Measurements from ENCODE around the gene FOXM1.

The FOXM1 gene

DNA sequence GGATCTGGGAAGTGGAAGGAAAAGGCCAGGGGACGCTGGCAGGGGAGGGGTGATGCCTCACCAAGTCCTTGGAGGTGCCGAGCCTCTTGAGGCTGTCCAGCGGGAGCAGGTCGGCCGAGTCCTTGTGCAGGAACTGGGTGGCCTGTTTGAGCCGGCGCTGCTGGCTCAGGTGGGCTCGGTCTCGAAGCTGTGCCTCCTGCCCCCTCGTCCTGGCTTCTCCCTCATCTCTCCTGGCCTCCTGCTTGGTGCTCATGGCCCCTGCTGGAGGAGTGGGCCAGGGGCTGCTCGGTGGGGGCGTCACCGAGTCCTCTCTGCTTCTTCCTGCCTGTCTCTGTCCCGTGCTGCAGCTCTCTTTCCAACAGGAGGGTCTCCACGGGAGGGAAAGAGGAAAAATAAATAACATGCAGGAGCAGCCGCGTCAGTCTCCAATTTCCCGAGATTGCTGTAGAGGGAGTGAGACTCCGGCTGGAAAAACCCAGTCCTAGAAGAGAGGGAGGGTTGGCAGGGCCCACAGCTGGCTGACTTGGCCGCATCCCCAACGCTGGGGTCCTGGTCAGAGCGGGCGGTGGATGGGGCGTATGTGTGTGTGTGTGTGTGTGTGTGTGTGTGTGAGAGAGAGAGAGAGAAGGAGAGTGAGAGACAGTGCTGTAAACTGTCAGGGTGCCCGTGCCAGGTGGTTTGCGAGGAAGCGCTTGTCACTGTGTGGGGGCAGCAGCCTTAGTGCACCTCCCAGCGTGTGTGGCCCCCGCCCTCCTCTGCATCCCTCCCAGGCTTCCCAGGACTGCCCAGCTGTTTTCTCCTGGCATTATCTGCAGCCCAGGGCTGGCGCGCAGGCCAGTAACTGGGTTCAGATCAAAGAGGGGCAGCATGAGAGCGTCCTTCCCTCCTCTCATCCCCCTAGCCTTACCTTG is 42.1 kb downstream of the FOXM1 start, which contains the start of gene NRIP2:
Gene NRIP2 (minus strand): TSS at position 455 of the 911 bp plus-strand sequence. CDS start 52 bp downstream, at position 403.
- no peak for DNase-seq

GRCh38 chr12:2833810-2834209 is 43.2 kb downstream of the FOXM1 start:
- no peak for DNase-seq

DNA sequence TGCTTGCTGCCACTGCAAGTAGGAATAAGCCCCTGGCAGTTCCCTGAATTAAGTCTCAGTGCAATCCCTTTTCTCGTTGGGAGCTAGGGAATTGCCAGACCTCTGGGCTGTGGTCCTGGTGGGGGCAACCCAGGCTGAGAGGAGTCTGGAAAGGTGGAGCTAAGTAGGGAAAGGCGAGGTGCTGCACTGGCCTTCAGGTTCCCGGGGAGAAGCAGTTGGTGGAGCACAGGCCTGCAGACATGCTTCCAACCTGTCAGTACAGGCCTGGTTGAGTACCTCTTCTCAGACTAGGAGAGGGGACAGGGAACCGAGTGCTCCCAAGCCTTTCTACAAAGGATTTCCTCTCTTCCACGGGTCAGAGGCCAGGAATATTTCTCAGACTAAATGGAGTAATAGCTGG is 43.6 kb downstream of the FOXM1 start:
- no peak for DNase-seq

DNA sequence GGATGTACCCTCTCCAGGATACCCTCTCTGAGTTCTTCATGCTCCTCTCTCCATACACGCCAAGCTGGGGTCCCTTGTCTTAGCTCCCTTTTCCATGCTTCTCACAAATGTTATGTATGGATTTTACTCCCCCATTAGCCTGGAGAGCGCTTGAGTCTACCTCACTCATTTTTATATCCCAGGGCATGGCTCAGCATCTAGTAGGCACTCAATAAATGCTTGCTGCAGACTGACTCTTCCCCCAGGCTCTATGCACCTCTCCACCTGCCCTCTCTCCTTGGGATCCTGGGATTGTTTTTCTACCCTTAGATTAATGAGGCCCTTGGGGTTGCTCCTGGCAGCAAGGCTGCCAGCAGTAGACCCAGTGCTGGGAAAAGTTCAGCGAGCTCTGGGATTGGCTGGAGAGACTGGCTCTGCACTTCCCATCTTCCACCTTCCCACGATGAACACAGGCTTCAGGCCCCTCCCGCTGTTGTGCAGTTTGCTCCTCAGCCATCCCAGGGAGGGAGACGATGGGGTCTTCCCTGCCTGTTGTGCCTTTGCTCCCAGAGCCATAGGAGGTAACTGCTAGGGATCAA is 44.3 kb downstream of the FOXM1 start:
- no peak for DNase-seq

DNA sequence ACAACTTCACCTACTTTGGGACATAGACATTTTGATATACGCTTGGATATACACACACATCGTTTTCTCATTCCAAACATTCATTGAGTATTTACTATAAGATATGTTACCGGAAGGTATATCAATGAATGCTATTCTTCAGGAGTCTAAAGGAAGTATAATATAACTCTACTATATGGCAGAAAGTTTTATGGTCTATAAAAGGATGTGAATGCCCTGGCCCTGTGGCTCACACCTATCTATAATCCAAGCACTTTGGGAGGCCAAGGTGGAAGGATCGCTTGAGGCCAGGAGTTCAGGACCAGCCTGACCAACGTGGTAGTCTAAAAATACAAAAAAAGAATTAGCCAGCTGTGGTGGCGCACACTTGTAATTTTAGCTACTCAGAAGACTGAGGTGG is 47.7 kb downstream of the FOXM1 start:
- DNase-seq, result no peak

- DNase-seq, result no peak
Observed at GRCh38 chr12:2826721-2827515, 50.1 kb downstream of the FOXM1 start.

DNA sequence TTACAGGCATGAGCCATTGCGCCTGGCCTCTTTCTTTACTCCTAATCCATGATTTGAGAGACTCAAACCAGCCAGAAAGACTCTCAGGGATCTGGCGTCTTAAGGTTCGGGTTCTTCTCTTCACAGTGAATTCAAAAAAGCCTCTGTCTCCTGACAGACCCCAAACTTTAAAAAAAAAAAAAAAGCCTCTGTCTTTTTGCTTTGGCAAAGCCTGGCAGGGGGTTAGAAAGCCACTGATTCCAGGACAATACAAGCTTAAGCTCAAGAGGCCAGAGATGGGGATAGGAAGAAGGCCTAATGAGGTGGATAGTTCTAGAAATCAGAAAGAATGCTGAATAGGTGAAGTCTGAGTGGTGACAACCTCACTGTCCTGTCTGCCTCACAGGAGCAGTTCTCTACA is 50.9 kb downstream of the FOXM1 start:
- no peak for DNase-seq

- DNase-seq, result no peak
Observed at GRCh38 chr12:2825132-2825531, 51.8 kb downstream of the FOXM1 start.

DNA sequence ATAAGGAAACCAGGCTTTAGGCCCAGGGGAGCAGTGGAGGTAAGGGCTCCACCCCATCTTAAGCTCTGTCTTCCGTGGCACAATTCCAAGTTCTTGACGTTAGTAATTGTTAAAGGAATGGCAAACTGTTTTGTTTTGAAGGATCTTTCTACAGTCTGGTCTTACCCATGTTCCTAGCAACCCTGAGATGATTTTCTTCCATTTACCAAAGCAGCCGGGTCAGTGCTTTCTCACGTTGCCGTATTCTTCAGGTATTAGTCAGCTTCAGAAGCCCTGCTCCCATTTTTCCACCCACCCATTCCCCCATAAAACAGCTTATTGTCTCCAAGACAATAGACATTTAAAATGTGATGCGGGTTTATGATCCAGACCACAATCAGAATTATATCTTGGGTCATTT is 52.4 kb downstream of the FOXM1 start:
- no peak for DNase-seq

- no peak for DNase-seq
Observed at GRCh38 chr12:2823483-2823882, 53.5 kb downstream of the FOXM1 start.

DNA sequence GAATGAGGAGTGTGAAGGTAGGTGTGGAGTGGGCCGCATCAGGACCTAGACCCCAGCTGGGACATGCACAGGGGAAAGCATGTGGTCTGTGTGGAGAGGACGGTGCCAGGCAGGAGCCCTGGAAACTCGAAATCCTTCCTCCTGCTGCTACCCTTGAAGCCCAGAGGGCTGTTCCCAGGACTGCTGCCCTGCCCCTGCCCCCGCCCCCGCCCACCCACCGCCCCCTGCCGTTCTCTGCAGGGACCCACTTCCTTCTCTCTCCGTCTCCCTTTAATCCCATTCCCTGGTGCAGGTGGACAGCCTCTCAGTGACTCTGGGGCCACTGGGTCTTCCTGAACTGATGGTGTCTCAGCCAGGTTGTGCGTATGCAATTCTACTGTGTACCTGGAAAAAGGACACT is 56.5 kb downstream of the FOXM1 start:
- DNase-seq, result no peak

GRCh38 chr12:2819810-2820209 is 57.2 kb downstream of the FOXM1 start:
- no peak for DNase-seq

DNA sequence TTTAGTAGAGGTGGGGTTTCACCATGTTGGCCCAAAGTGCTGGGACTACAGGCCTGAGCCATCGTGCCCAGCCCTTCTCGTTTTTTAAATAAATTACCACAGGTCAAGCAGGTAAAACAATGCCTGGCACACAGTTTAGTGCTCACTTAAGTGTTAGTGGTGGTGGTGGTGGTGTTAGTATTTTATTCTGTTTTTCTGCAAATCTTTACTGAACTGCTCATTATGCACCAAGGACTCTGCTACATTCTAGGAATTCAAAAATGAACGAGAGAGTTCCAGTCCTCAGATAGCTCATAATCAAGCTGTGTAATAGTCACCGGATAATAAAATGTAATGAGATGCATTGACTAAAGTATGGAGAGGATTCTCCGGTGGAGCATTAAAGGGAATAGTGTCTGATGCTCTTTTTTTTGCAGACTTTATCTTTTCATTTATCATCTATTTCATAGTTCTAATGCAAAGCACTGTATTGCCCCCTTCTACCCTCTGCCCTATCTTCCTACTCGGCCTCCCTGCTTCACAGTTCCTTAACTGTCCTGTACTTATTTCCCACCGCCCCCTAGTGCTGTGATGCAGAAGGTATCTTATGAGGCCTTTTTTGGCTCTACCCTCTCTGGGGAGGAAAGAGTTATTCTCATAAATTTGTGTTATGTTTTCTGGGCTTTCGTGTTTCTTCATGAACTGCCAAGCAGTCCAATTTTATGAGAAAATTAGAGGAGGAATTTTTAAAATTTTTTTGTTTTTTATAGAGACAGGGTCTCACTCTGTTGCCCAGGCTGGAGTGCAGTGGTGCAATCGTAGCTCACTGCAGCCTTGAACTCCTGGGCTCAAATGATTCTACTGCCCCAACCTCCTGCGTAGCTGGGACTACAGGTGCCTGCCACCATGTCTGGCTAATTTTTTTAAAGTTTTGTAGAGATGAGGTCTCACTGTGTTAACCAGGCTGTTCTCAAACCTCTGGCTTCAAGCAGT is 63.5 kb downstream of the FOXM1 start:
- peak; percentile 10 for DNase-seq

DNA sequence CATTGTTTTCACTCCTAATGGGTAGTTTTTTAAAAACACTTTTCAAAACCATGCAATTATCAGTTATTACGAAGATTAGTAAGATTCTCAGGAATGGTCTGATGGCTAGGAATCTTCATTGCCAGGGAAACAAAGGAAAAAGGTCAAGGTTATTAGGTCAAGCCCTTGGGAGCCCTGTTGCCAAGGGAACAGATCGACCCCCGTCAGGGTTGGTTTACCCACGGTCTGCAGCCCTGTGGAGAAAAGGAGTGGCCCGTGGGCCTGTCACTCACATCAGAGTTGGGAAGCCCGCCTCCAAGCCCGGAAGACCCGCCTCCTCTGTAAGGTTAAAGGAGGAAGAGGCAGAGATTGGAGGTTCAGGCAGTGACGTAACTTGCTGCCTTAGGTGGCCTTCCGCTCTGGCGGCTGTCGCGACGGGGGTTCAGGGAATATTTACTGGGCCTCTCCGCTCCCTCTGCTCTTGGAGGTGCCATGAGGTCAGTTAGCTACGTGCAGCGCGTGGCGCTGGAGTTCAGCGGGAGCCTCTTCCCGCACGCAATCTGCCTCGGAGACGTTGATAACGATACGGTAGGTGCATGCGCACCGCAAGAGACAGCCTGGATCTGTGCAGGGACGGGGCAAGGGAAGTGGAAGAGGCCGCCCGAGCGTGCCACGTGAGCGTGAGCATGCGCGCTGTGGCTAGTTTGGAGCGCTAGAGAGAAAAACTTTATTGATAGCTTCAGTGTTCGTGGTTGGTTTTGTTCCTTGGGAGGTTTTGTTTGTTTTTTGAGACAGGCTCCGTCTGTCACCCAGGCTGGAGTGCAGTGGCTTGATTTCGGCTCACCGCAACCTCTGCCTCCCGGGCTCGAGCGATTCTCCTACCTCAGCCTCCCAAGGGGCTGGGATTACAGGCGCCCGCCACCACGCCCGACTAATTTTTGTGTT is 64.4 kb downstream of the FOXM1 start, which contains the start of gene ITFG2:
Gene ITFG2 (plus strand): TSS at position 379 of the 924 bp plus-strand sequence. CDS start 93 bp downstream, at position 472.
- peak; percentile 99 for DNase-seq

GRCh38 chr12:2811801-2812200 is 65.2 kb downstream of the FOXM1 start:
- no peak for DNase-seq

All from NCI-H774 (cell line).